Panc1 (cell line): ENCODE data around the gene SIRT1. TPM values are rescaled to one million over a fixed set of nuclear protein-coding genes. Genes with fewer than 3 reads are reported as not detected.

ENCODE experiments used
- ATAC-seq: fragments of 200-7000 bp; cut with Tn5 transposase; 2 replicates; pipeline ENCODE4 v1.9.1; 2020; ENCODE audit warnings: mild to moderate bottlenecking, moderate library complexity
- BruUV-seq: library from RNA; stranded (reverse); fragments of 400-500 nt; replicated peaks from 2 replicates; lab custom pipeline; 2021; lab: Mats Ljungman, UMichigan
- CTCF ChIA-PET: fragments of 300-600 bp; sonication (Branson Sonifier 250); formaldehyde crosslinking; loops from one replicate; lab custom pipeline; 2022; ENCODE audit warnings: antibody characterized with exemption; lab: Charles Lee
- POLR2A ChIA-PET: fragments of 300-600 bp; sonication (Branson Sonifier 250); formaldehyde crosslinking; loops from one replicate; lab custom pipeline; 2022; ENCODE audit warnings: antibody characterized with exemption; lab: Charles Lee
- DNase-seq: peaks from one replicate; pipeline ENCODE4 v3.0.0-alpha.2; 2010; ENCODE audit warnings: low read depth, low spot score
- H3K27ac ChIP-seq: 2 replicates; pipeline ENCODE4 v1.5.1; 2011; ENCODE audit warnings: mild to moderate bottlenecking, low read length, inconsistent platforms
- H3K27me3 ChIP-seq: fragments of 200-500 bp; sonication (Bioruptor generic); 2 replicates; pipeline ENCODE4 v1.6.0; 2014; ENCODE audit warnings: low read length, inconsistent platforms; ENCODE audit not compliant: control insufficient read depth, insufficient read depth
- H3K36me3 ChIP-seq: fragments of 200-500 bp; sonication (Bioruptor generic); 2 replicates; pipeline ENCODE4 v1.5.1; 2014; ENCODE audit warnings: inconsistent platforms, mild to moderate bottlenecking, low read length, moderate library complexity; ENCODE audit not compliant: control insufficient read depth, insufficient read depth
- H3K4me1 ChIP-seq: 2 replicates; pipeline ENCODE4 v1.5.1; 2011; ENCODE audit warnings: inconsistent platforms, mild to moderate bottlenecking, low read length, moderate library complexity; ENCODE audit not compliant: control insufficient read depth, insufficient read depth
- H3K4me3 ChIP-seq, 2 experiments: 2 replicates each; pipeline ENCODE4 v1.5.1; 2011 to 2012; ENCODE audit warnings: low read depth in 2 of 2, low read length in 2 of 2, mild to moderate bottlenecking in 2 of 2, inconsistent platforms in 1 of 2, moderate library complexity in 1 of 2
- H3K9me3 ChIP-seq: fragments of 200-500 bp; sonication (Bioruptor generic); 2 replicates; pipeline ENCODE4 v1.5.1; 2014; ENCODE audit warnings: low read depth, mild to moderate bottlenecking, inconsistent platforms, low read length, moderate library complexity; ENCODE audit not compliant: control insufficient read depth, insufficient read depth
- CTCF ChIP-seq: fragments of 450-650 bp; IDR thresholded peaks from 2 replicates; pipeline ENCODE4 v1.5.1; 2017; ENCODE audit warnings: mild to moderate bottlenecking
- POLR2AphosphoS5 ChIP-seq: IDR thresholded peaks from 2 replicates; pipeline ENCODE4 v1.6.1; 2012; ENCODE audit warnings: mild to moderate bottlenecking, low read depth, low read length, moderate library complexity
- REST ChIP-seq, 2 experiments: IDR thresholded peaks; 2 replicates each; pipeline ENCODE4 v1.6.1; 2011 to 2012; ENCODE audit warnings: low read depth in 2 of 2, control low read depth in 1 of 2, low read length in 1 of 2, mild to moderate bottlenecking in 1 of 2, moderate library complexity in 1 of 2; ENCODE audit not compliant: insufficient read depth in 1 of 2
- SIN3A ChIP-seq: IDR thresholded peaks from 2 replicates; pipeline ENCODE4 v1.6.1; 2012; ENCODE audit warnings: low read depth, mild to moderate bottlenecking, low read length, moderate library complexity, borderline replicate concordance; ENCODE audit not compliant: insufficient read depth
- TCF7L2 ChIP-seq: IDR thresholded peaks from 2 replicates; pipeline ENCODE4 v1.6.1; 2011; ENCODE audit warnings: mild to moderate bottlenecking, low read depth, low read length, inconsistent platforms
- in situ Hi-C: cut with HindIII; loops from 2 replicates; pipeline ENCODE4 v1.10.0; 2016; ENCODE audit warnings: low sequenced_read_pairs, low pct_unique_long_range_greater_than_20kb
- intact Hi-C: fragments of 100-400 bp; cut with micrococcal nuclease; formaldehyde crosslinking; loops from one replicate; pipeline ENCODE4 v1.10.0; 2022; ENCODE audit not compliant: unreplicated experiment
- total RNA-seq: library from RNA; stranded (reverse); gene quantifications from one replicate; pipeline ENCODE4 v1.2.1, GENCODE V29; 2021; ENCODE audit not compliant: unreplicated experiment

Gene SIRT1
- total RNA-seq, 1 experiment from 2014 or later = 45.0 TPM

GRCh38 chr10:67858971-67859370 is 25.5 kb upstream of the SIRT1 start:
- Histone ChIP-seq H3K36me3 (no peaks in the 10 kb centered on the region), H3K4me3 (no peak overlapping the region), H3K27ac (no peak overlapping the region), H3K9me3 (no peaks in the 10 kb centered on the region), H3K4me1 (no peaks in the 10 kb centered on the region), H3K27me3 (no peaks in the 10 kb centered on the region)
- CTCF ChIA-PET = no interaction called here
- in situ Hi-C loops (no loop called here), intact Hi-C loops (no loop called here)
- POLR2A ChIA-PET = interaction anchor here (0.6 kb wide), 1 partner anchor 11 kb away, joined by 4 read pairs; no protein-coding TSS in a partner anchor
- ATAC-seq (no peak), DNase-seq (no peak)
- no TSS peak for BruUV-seq
- TF ChIP-seq REST (IDR thresholded peaks at IDR 0.05; ENCODE audit: insufficient read depth in 1 of 2, low read depth in 2 of 2, low read length in 1 of 2) (no peak), CTCF (no peak), SIN3A (no peak), POLR2AphosphoS5 (no peak), TCF7L2 (no peak)

- H3K27ac ChIP-seq = no peak overlapping the region
- DNase-seq (no peak), ATAC-seq (0 out of 2 replicates have a peak, but pooled peaks have one; percentile 22)
- ChIA-PET POLR2A (no interaction called here), CTCF (no interaction called here)
- no peak overlapping the region for H3K4me3 ChIP-seq
- H3K27me3 ChIP-seq = no peaks in the 10 kb centered on the region
- no peaks in the 10 kb centered on the region for H3K9me3 ChIP-seq
- TF ChIP-seq SIN3A (no peak), POLR2AphosphoS5 (no peak), TCF7L2 (no peak), CTCF (no peak), REST (IDR thresholded peaks at IDR 0.05; ENCODE audit: insufficient read depth in 1 of 2, low read depth in 2 of 2, low read length in 1 of 2) (no peak)
- intact Hi-C loops = no loop called here
- H3K36me3 ChIP-seq = no peaks in the 10 kb centered on the region
- H3K4me1 ChIP-seq = no peaks in the 10 kb centered on the region
- in situ Hi-C loops = no loop called here
- BruUV-seq = no TSS peak
Measured at GRCh38 chr10:67861750-67862432, 22.6 kb upstream of the SIRT1 start.
